Superior temporal gyrus (tissue), 1 donor: ENCODE data around the gene FASN.
"Not testable (repeated sequence)": the region's sequence is repeated elsewhere in the genome, so short reads cannot be mapped to it uniquely, and the experiment has no call there.

ENCODE experiments used
- DNase-seq: peaks from one replicate; pipeline ENCODE4 v3.0.0-alpha.2; 2016; ENCODE audit errors: extremely low spot score

FASN gene

GRCh38 chr17:82098169-82098938 lies at the start of gene FASN:
TSS of gene FASN (minus strand) at chr17:82098236. CDS start at chr17:82096445, 1,791 bp downstream.
- peak; percentile 92 for DNase-seq

GRCh38 chr17:82146663-82147654 lies 48.9 kb upstream of the FASN start:
- DNase-seq = no peak

- DNase-seq = no peak
These were observed 47.6 kb upstream of the FASN start for GRCh38 chr17:82145550-82146155.

GRCh38 chr17:82143333-82143732 lies 45.3 kb upstream of the FASN start:
- DNase-seq = no peak

GRCh38 chr17:82139961-82140360 lies 41.9 kb upstream of the FASN start:
- DNase-seq = not testable (repeated sequence)

- no peak for DNase-seq
These were observed 40.5 kb upstream of the FASN start for GRCh38 chr17:82138511-82138992.

- DNase-seq = no peak
These were observed 36.1 kb upstream of the FASN start for GRCh38 chr17:82134101-82134500.

- DNase-seq = not testable (repeated sequence)
These were observed 35.3 kb upstream of the FASN start for GRCh38 chr17:82133166-82133953.

GRCh38 chr17:82129095-82129494 lies 31.1 kb upstream of the FASN start:
- no peak for DNase-seq

- DNase-seq = no peak
These were observed 30.3 kb upstream of the FASN start for GRCh38 chr17:82128287-82128686.

GRCh38 chr17:82127704-82128103 lies 29.7 kb upstream of the FASN start:
- no peak for DNase-seq

GRCh38 chr17:82127315-82127595 lies 29.2 kb upstream of the FASN start:
- DNase-seq = no peak

GRCh38 chr17:82126556-82127314 lies 28.7 kb upstream of the FASN start:
- DNase-seq = no peak

- DNase-seq = no peak
These were observed 26.1 kb upstream of the FASN start for GRCh38 chr17:82124101-82124500.

- DNase-seq = no peak
These were observed 23.9 kb upstream of the FASN start for GRCh38 chr17:82121660-82122629.

GRCh38 chr17:82121246-82121645 lies 23.2 kb upstream of the FASN start:
- no peak for DNase-seq

- DNase-seq = no peak
These were observed 22.1 kb upstream of the FASN start for GRCh38 chr17:82120148-82120547.

- DNase-seq = no peak
These were observed 20.9 kb upstream of the FASN start for GRCh38 chr17:82118815-82119380.

- DNase-seq = no peak
These were observed 20.3 kb upstream of the FASN start for GRCh38 chr17:82118168-82118814.
